Peyer's patch (tissue), 4 donors: ENCODE measurements around the gene PRR16. TPM values are rescaled to one million over a fixed set of nuclear protein-coding genes. Genes with fewer than 3 reads are reported as not detected.

Experiments
- DNase-seq, 3 donors: peaks; one replicate each; pipeline ENCODE4 v3.0.0-alpha.2; 2017 to 2019
- H3K27ac ChIP-seq, 4 donors: fragments of 200-600 bp; sonication (generic); one replicate each; pipeline ENCODE4 v1.5.1; 2016 to 2019
- H3K27me3 ChIP-seq, 2 donors: fragments of 200-600 bp; sonication (generic); one replicate each; pipeline ENCODE4 v1.5.1; 2019
- H3K36me3 ChIP-seq, 3 donors: fragments of 200-600 bp; sonication (generic); one replicate each; pipeline ENCODE4 v1.5.1; 2016 to 2019
- H3K4me1 ChIP-seq, 4 donors: fragments of 200-600 bp; sonication (generic); one replicate each; pipeline ENCODE4 v1.5.1; 2016 to 2019
- H3K4me3 ChIP-seq, 4 donors: fragments of 200-600 bp; sonication (generic); 1 replicate in 3 of 4; 2 replicates in 1 of 4; pipeline ENCODE4 v1.5.1; 2016 to 2019; ENCODE audit warnings: mild to moderate bottlenecking in 1 of 4
- H3K9me3 ChIP-seq, 4 donors: fragments of 200-600 bp; sonication (generic); one replicate each; pipeline ENCODE4 v1.5.1; 2016 to 2019; ENCODE audit warnings: mild to moderate bottlenecking in 1 of 4
- CTCF ChIP-seq, 6 experiments: fragments of 450-650 bp in 4 of 6; fragments of 200-600 bp in 2 of 6; sonication (generic) in 1 of 6; IDR thresholded peaks; one replicate each; pipeline ENCODE4 v1.5.1; 2017 to 2019; ENCODE audit warnings: antibody characterized with exemption in 6 of 6, mild to moderate bottlenecking in 3 of 6, moderate library complexity in 1 of 6
- POLR2A ChIP-seq, 2 donors: fragments of 450-650 bp; IDR thresholded peaks; one replicate each; pipeline ENCODE4 v1.5.1; 2017; ENCODE audit warnings: antibody characterized with exemption in 2 of 2, mild to moderate bottlenecking in 2 of 2, moderate library complexity in 2 of 2
- total RNA-seq, 4 donors: library from RNA; depleted of rRNA; stranded (reverse); fragments of >200 nt; gene quantifications; one replicate each; pipeline ENCODE4 v1.1.0, GENCODE V29; 2016

Gene PRR16
- total RNA-seq, 4 donors from 2014 or later, result 2.9 to 37.1 (median 3.8) TPM

- Histone ChIP-seq H3K4me3 (no peak overlapping the region), H3K27me3 (no peaks in the 10 kb centered on the region), H3K4me1 (no peaks in the 10 kb centered on the region), H3K27ac (no peak overlapping the region), H3K9me3 (no peaks in the 10 kb centered on the region), H3K36me3 (no peaks in the 10 kb centered on the region)
- DNase-seq, result no peak
- TF ChIP-seq CTCF (IDR thresholded peaks at IDR 0.05) (no peak), POLR2A (IDR thresholded peaks at IDR 0.05) (no peak)
Observed at GRCh38 chr5:120447706-120448239, 16.3 kb upstream of the PRR16 start.

- Histone ChIP-seq H3K4me1 (no peaks in the 10 kb centered on the region), H3K4me3 (no peak overlapping the region), H3K9me3 (no peaks in the 10 kb centered on the region), H3K36me3 (no peaks in the 10 kb centered on the region), H3K27ac (no peak overlapping the region), H3K27me3 (no peaks in the 10 kb centered on the region)
- no peak for TF ChIP-seq POLR2A (IDR thresholded peaks at IDR 0.05)
- DNase-seq, result no peak
Observed at GRCh38 chr5:120449501-120449900, 14.6 kb upstream of the PRR16 start.

DNA sequence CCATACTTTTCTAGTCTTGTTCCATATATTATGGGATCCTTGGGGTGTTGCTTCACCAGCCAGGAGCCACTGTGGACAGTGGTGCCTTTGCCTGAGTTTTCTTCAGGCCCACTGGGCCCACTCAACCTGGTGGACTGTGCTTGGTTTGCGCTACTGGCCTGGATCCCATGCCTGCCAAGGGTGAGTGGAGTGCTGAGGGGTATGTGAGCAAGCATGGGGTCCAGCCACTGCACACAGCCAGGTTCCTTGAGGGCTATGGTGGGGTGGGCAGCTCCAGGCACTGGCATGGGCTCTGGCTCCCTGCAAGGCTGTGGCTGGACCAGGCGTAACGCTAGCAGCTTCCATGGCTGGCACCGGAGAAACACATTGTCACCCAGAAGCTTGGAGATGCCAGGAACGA, 13.2 kb upstream of the PRR16 start:
- DNase-seq, result no peak
- H3K27me3 ChIP-seq, result no peaks in the 10 kb centered on the region
- H3K9me3 ChIP-seq, result no peaks in the 10 kb centered on the region
- no peak overlapping the region for H3K4me3 ChIP-seq
- no peaks in the 10 kb centered on the region for H3K36me3 ChIP-seq
- H3K27ac ChIP-seq, result no peak overlapping the region
- no peak for TF ChIP-seq CTCF (IDR thresholded peaks at IDR 0.05)
- no peak for TF ChIP-seq POLR2A (IDR thresholded peaks at IDR 0.05)
- no peaks in the 10 kb centered on the region for H3K4me1 ChIP-seq

DNA sequence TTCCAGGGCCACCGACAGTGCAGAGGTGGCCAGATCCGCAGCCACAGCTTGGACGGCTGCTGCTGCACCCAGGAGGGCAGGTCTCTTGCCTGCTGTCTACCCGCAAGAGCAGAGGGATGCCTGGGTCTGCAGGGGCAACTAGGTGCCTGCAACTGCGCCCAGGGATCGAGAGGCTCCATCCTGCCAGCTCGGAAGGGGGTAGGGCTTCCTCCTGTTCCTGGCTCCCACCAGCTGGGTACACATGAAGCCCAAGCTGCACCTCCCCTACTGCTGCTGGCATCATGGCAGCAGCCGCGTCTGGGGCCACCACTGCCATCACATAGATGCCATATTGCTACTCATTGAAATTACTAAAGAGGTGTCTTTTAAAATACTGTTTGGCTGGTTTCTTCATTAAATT, 12.7 kb upstream of the PRR16 start:
- Histone ChIP-seq H3K36me3 (no peaks in the 10 kb centered on the region), H3K27ac (no peak overlapping the region), H3K4me1 (no peaks in the 10 kb centered on the region), H3K9me3 (no peaks in the 10 kb centered on the region), H3K27me3 (no peaks in the 10 kb centered on the region), H3K4me3 (no peak overlapping the region)
- DNase-seq, result no peak
- TF ChIP-seq CTCF (IDR thresholded peaks at IDR 0.05), result no peak
- TF ChIP-seq POLR2A (IDR thresholded peaks at IDR 0.05), result no peak

DNA sequence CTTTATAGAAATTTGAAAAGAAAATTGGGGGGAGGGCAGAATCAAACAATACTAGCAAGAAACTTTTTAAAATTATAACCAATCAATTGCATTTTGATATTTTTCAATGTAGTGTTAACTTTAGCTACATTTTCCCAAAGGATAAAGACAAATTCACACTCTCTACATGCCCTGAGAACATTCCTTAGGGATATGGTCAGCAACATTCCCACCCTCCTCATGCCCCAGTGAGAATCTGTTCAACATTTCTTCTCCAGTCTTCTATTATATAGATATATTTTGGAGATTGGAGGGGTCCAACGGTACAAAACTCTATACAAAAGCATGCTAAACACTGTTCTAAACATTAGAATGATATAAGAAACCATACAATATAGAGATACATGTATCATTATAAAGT, 11.6 kb upstream of the PRR16 start:
- Histone ChIP-seq H3K27ac (no peak overlapping the region), H3K27me3 (no peaks in the 10 kb centered on the region), H3K9me3 (no peaks in the 10 kb centered on the region), H3K4me1 (no peaks in the 10 kb centered on the region), H3K4me3 (no peak overlapping the region), H3K36me3 (no peaks in the 10 kb centered on the region)
- TF ChIP-seq POLR2A (IDR thresholded peaks at IDR 0.05), result no peak
- TF ChIP-seq CTCF (IDR thresholded peaks at IDR 0.05), result no peak
- DNase-seq, result no peak

- no peak for DNase-seq
- H3K36me3 ChIP-seq, result no peaks in the 10 kb centered on the region
- no peak overlapping the region for H3K4me3 ChIP-seq
- H3K4me1 ChIP-seq, result no peaks in the 10 kb centered on the region
- TF ChIP-seq POLR2A (IDR thresholded peaks at IDR 0.05) (no peak), CTCF (IDR thresholded peaks at IDR 0.05) (no peak)
- no peaks in the 10 kb centered on the region for H3K27me3 ChIP-seq
- H3K9me3 ChIP-seq, result no peaks in the 10 kb centered on the region
- H3K27ac ChIP-seq, result no peak overlapping the region
Observed at GRCh38 chr5:120454094-120454798, 9.9 kb upstream of the PRR16 start.
